ENCODE data around the gene CITED4.
"Not testable (repeated sequence)": the region's sequence is repeated elsewhere in the genome, so short reads cannot be mapped to it uniquely, and the experiment has no call there.

CITED4 gene, protein sequence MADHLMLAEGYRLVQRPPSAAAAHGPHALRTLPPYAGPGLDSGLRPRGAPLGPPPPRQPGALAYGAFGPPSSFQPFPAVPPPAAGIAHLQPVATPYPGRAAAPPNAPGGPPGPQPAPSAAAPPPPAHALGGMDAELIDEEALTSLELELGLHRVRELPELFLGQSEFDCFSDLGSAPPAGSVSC

GRCh38 chr1:40862008-40862863 lies at the start of gene CITED4:
Gene CITED4 (minus strand): TSS chr1:40862363. CDS start chr1:40862127, 236 bp downstream.
- peak; percentile 90 to 96 for DNase-seq

- no peak for DNase-seq
These were observed 48.9 kb upstream of the CITED4 start for GRCh38 chr1:40911105-40911504.

GRCh38 chr1:40909281-40909680 lies 47.1 kb upstream of the CITED4 start:
- no peak for DNase-seq

DNA sequence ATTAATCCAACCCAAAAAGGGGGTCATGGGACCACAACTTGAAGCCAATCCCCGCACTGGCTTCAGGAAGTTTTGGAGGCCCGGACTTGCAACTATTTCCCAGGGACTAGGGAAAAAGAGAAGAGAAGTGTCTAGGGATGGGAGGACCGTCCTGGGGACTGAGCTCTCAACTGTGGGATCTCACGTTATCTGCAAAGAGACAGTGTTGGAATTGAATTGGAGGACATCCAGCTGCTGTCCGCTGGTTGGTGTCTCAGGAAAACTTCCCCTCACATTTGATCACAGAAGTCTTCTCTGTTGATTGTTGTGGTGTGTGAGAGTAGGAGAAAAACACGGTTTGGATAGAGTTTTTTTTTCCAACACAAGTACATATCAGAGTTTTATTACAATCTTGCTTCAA lies 46.2 kb upstream of the CITED4 start:
- DNase-seq = no peak

DNA sequence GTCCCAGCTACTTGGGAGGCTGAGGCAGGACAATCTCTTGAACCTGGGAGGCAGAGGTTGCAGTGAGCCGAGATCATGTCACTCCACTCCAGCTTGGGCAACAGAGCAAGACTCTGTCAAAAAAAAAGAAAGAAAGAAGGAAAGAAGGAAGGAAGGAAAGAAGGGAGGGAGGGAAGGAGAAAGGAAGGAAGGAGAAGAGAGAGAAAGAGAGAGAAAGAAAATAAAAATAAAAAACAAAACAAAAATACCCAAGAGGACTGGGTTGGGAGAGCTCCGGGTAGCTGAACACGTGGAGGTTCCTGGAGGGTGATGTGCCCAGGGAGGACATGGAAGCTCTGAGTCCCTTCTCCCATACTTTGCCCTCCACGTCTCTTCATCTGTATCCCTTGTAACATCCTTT lies 45.7 kb upstream of the CITED4 start:
- DNase-seq = no peak

DNA sequence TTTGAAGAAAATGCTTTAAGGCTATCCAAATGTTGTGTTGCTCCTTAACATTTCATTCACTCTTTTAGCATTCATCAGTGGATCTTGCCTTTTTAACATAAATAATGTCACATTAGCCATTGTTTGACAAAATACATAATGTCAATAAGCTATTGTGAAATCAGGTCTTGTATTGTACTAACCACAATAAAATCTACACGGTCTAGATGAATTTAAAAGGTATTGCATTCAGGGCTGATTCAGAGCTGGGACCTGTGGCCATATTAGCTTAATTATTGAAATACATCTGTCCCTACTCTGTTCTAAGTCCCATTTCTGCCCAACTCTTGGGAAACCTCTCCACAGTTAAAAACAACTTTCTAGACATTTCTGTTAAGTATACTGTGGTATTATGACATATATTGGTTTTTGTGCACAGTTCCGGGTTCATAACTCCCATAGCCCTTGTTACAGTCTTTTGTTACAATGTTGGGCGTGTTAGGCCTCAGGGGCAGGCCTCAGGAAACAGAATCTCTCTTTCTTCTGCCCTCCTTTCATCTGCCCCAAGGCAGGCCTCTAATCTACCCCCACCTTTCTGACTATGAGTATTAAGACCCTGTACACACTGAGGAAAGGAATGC lies 44.7 kb upstream of the CITED4 start:
- no peak for DNase-seq

DNA sequence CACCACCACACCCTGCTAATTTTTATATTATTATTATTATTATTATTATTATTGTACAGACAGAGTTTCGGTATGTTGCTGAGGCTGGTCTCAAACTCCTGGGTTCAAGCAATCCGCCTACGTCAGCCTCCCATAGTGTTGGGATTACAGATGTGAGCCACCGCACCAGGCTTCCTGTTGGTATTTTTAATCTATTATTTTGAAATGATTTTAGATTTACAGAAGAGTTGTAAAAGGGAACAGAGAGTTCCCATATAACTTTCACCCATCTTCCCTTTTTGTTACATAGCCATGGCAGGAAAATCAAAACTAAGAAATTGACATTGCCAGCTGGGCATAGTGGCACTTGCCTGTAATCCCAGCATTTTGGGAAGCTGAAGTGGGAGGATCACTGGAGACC lies 42.9 kb upstream of the CITED4 start:
- DNase-seq = peak; percentile 51 to 61

- DNase-seq = no peak
These were observed 40.9 kb upstream of the CITED4 start for GRCh38 chr1:40903106-40903505.

- peak in 1 of 2 donors; percentile 48 for DNase-seq
These were observed 40.0 kb upstream of the CITED4 start for GRCh38 chr1:40901886-40902852.

- DNase-seq = no peak
These were observed 37.2 kb upstream of the CITED4 start for GRCh38 chr1:40899230-40899870.

- DNase-seq = peak; percentile 84 to 89
These were observed 36.3 kb upstream of the CITED4 start for GRCh38 chr1:40898431-40898901.

DNA sequence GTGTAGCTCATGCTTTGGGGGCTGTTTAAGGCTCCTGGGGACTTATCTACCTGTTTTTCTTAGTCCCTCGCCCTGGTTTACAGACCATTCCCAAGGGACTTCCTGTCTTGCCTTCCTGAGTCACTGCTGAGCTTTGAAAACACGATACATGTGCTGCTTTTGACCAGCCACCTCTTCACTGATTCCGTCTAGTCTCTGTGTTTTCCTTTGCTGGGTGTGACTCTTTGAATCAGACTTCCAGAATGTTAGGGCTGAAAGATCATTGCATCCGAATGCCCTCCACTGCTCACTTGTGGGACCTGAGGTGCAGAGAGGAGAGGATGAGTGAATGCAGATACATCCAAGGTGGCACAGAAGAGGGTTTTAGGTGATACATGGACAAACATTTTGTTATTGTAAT lies 35.4 kb upstream of the CITED4 start:
- no peak for DNase-seq

DNA sequence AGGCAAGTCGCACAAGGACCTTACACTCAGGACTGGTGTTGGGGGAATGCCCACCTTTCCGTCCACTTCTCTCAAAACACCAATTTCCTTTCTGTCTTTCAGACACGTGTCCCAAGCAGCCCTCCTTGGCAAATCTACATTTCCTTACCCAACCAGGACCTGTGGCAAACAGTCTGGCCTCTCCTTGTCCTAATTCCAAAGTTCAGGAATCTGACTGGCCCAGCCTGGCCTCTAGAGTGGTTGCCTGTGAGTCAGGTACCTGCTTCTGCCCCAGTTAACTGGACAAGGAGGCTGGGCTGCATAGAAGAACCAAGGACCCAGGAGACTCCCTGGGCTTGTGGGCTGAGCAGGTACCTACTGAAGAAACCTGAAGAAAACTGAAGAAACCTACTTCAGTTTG lies 34.3 kb upstream of the CITED4 start:
- no peak for DNase-seq

- no peak for DNase-seq
These were observed 33.4 kb upstream of the CITED4 start for GRCh38 chr1:40895601-40896000.

DNA sequence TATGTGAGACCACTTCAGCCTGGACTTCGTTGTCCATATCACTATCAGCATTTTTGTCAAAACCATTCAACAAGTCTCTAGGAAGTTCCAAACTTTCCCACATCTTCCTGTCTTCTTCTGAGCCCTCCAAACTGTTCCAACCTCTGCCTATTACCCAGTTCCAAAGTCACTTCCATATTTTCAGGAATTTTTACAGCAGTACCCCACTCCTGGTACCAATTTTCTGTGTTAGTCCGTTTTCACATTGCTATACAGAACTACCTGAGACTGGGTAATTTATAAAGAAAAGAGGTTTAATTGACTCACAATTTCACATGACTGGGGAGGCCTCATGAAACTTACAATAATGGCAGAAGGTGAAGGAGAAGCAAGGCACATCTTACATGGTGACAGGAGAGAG lies 32.7 kb upstream of the CITED4 start:
- DNase-seq = not testable (repeated sequence)

DNA sequence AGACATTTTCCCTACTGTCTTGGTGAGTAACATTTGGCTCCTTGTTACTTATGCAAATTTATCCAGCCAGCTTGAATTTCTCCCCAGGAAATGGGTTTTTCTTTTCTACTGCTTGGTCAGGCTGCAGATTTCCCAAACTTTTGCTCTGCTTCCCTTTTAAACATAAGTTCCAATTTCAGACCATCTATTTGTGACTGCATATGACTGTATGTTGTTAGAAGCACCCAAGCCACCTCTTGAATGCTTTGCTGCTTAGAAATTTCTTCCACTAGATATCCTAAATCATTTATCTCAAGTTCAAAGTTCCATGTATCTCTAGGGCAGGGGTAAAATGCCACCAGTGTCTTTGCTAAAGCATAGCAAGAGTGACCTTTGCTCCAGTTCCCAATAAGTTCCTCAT lies 32.3 kb upstream of the CITED4 start:
- DNase-seq = peak in 1 of 2 donors; percentile 24

DNA sequence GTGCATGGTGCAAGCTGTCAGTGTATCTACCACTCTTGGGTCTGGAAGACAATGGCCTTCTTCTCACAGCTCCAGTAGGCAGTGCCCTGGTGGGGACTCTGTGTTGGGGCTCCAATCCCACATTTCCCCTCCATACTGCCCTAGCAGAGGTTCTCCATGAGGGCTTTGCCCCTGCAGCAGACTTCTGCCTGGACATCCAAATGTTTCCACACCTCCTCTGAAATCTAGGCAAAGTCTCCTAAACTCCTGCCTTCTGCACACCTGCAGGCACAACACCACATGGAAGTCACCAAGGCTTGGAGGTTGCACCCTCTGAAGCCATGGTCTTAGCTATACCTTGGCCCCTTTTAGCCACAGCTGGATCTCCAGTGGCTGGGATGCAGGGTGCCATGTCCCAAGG lies 31.8 kb upstream of the CITED4 start:
- no peak for DNase-seq

GRCh38 chr1:40892354-40892753 lies 30.2 kb upstream of the CITED4 start:
- no peak for DNase-seq

GRCh38 chr1:40890771-40891170 lies 28.6 kb upstream of the CITED4 start:
- DNase-seq = peak in 1 of 2 donors; percentile 69

DNA sequence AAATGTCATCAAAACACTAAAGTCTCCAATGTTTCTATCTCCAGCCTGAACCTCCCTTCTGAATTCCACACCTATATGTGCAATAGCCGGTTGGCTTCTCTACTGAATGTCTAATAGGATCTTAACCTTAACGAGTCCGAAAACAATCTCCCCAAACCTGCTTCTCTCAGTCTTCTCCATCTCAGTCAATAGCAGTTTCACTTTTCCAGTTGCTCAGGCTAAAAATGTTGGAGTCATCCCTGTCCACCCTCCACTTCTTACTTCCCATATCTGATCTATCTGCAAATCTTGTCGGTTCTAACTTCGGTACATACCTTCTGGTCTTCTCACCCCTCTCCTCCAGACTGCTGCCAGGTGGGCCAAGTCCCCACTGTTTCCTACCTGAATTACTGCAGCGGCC lies 25.5 kb upstream of the CITED4 start:
- DNase-seq = no peak

- DNase-seq = no peak
These were observed 24.8 kb upstream of the CITED4 start for GRCh38 chr1:40887012-40887378.

DNA sequence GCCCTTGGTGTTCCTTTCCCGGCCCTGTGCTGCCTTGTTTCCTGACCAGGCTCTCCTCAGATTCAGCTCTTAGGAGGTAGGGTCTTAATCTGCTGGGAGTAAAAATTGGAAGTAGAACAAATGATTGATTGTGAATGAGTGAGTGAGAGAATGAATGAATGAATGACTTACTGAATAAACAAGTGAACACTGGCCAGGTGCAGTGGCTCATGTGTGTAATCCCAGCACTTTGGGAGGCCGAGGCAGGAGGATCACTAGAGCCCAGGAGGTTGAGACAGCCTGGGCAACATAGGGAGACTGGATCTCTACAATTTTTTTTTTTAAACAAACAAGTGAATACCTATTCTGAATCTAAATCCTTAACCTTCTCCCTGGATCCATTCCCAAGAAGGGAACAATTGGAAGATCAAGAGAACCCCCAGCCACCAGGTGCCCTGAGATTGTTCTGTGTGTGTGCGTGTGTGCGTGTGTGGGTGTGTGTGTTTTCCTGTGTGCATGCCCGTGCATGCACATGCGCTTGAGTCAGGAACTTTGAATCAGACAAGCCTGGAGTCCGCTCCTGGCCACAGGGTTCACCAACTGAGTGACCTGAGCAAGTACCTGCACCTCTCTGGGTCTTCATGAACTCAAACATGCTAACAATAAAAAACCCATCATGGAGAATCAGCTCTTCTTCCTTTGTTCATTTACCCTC lies 24.3 kb upstream of the CITED4 start:
- no peak for DNase-seq

All from inflammatory macrophage treated with lipopolysaccharide for 1 hour (primary cell).